Neural progenitor cell (in vitro differentiated cells): ENCODE data around the gene ENDOG.

ENCODE experiments used
- CTCF ChIP-seq: fragments of 200-600 bp; sonication (generic); IDR thresholded peaks from 2 replicates; pipeline ENCODE4 v1.5.1; 2017; ENCODE audit warnings: antibody characterized with exemption, mild to moderate bottlenecking
- EZH2 ChIP-seq: fragments of 200-600 bp; sonication (generic); IDR thresholded peaks from 2 replicates; pipeline ENCODE4 v1.6.1; 2017; ENCODE audit warnings: antibody characterized with exemption, mild to moderate bottlenecking, moderate library complexity

GRCh38 chr9:128845186-128845931, 27.1 kb downstream of the ENDOG start:
- TF ChIP-seq CTCF, result peak; percentile 9
- TF ChIP-seq EZH2, result no peak
